Activated naive CD8-positive, alpha-beta T cell treated with anti-CD3 and anti-CD28 coated beads, Interleukin-2, amount 50 U/mL, for 16 hours (primary cell): ENCODE data around the gene NEDD4.
"Not testable (repeated sequence)": the region's sequence is repeated elsewhere in the genome, so short reads cannot be mapped to it uniquely, and the experiment has no call there.

Experiments
- DNase-seq: peaks from one replicate; pipeline ENCODE4 v3.0.0-alpha.2; 2020; ENCODE audit warnings: low read depth, low spot score

Gene NEDD4

DNA sequence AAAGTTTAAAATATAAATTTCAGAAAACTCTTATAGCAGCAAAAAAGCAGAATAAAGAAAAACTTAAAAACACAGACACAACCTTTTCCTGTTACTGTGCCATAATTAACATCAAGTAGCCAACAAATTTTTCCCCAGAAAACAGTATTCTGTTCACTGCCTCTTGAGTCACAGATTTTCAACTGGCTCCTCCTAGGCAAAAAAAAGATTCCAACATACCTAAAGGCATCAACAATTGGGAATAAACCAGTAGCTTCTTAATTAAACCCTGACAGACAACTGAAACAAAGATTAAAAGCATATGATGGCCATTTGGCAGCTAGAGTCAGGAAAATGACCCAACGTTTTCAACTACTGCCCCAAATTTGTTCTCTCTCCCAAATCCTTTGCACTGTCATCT lies 10.9 kb upstream of the NEDD4 start:
- DNase-seq: not testable (repeated sequence)

DNA sequence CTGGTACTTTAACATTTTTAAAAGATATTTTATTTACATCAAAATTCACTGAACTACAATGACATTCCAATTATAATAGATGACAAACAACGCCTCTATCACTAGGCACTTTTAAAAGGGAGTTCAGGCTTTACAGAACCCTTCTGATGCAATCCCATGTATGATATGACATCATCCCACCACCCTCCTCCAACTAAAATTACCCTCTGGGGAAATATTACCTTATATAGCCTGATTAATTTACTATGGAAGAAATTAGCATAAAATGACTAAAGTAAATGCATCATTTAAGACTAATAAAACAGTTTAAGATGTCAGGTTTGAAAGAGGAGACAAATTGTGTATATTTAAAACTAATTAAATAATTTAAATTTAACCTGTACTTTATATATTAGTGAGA lies 10.4 kb upstream of the NEDD4 start:
- not testable (repeated sequence) for DNase-seq

GRCh38 chr15:56003277-56003676 lies 9.9 kb upstream of the NEDD4 start:
- not testable (repeated sequence) for DNase-seq

GRCh38 chr15:56001471-56002078 lies 8.2 kb upstream of the NEDD4 start:
- no peak for DNase-seq

- no peak for DNase-seq
Observed at GRCh38 chr15:55999658-56000057, 6.2 kb upstream of the NEDD4 start.

- no peak for DNase-seq
Observed at GRCh38 chr15:55998478-55998877, 5.1 kb upstream of the NEDD4 start.

GRCh38 chr15:55993804-55994560 lies 570 bp upstream of the NEDD4 start:
- DNase-seq: no peak

DNA sequence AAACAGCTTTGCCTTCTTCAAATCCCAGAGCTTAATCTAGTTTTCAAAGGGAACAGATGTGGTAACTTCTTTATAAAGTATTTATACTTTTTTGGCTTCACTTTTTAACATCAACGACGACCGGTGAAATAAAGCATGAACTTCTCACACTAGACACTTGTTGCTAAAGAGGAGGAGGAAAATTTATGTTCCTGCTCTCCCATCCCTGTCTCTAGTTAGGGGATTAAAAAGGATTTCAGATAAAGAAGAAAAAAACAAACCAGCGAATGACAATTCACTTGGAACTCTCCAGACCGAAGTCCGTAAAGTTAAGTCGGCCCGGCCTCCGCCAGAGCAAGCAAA lies 672 bp downstream of the NEDD4 start:
- no peak for DNase-seq

GRCh38 chr15:55991802-55992768 lies 1.3 kb downstream of the NEDD4 start:
- DNase-seq: no peak

DNA sequence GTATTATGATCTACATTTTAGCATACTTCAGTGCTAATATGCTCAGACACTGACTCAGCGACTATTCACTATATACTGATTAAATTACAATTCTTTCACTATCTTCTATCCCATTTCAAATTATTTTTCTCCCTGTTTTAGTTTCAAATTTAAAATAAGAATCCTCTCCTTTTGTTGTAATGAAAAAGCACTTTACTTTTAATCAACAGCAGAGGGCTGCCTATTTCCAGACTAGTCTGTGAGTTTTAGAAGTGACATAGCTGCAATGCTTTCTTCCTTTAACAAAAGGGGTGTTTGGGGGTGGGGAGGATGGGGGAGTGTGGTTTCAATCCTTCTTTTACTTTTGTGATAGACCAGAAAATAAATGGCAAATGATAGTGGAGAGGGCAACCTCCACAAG lies 2.4 kb downstream of the NEDD4 start:
- DNase-seq: no peak

DNA sequence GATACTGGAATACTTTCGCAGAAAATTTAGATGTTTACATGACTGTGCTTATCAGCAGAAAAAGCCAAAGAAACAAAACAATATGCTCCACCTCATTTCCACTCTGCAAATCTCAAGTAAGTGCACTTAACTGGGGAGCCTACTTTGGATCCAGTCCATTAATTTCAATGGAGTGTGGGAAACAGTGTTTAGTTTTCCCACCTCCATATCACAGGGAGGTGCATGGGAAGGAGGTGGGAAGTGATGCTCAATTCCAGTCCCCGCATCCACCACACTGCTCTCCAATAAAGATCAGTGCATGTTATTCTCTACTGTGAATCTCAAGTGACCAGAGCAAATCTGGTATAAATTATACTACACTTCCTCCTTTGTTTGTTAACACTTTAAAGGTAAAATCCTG lies 2.9 kb downstream of the NEDD4 start:
- no peak for DNase-seq

GRCh38 chr15:55989383-55989782 lies 4.0 kb downstream of the NEDD4 start:
- no peak for DNase-seq

GRCh38 chr15:55981582-55982249 lies 11.7 kb downstream of the NEDD4 start:
- DNase-seq: no peak

DNA sequence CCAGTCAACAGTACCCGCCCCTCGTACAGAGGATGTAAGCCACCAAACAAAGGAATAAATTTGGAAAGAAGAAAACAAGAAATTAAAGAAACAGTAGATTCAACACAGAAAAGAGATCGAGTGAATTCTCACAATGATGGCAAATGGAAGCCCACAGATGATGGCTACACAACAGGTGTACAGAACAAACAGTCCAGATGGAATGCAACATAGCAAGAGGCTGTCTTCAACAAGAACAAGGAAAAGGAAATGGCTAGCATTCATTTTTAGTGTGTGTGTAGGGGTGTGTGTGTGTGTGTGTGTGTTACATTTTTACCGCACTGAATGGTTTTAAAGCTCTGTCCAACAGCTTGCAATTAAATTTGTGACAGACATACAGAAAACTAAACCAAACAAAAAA lies 12.9 kb downstream of the NEDD4 start:
- no peak for DNase-seq

DNA sequence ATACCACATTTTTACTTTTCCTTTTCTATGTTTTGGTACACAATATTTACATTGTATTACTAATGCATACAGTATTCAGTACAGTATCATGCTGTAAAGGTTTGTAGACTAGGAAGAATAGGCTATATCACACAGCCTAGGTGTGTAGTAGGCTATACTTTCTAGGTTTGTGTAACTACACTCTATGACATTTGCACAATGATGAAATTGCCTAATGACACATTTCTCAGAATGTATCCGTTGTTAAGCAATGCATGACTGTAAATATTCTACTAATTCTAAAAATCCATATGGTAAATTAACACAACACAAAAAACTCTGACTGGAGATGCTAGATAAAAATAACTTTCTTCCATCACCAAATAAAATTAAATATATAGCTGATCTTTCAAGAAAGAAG lies 16.2 kb downstream of the NEDD4 start:
- no peak for DNase-seq

GRCh38 chr15:55970286-55970685 lies 23.1 kb downstream of the NEDD4 start:
- DNase-seq: no peak

GRCh38 chr15:55969582-55969981 lies 23.8 kb downstream of the NEDD4 start:
- DNase-seq: no peak

DNA sequence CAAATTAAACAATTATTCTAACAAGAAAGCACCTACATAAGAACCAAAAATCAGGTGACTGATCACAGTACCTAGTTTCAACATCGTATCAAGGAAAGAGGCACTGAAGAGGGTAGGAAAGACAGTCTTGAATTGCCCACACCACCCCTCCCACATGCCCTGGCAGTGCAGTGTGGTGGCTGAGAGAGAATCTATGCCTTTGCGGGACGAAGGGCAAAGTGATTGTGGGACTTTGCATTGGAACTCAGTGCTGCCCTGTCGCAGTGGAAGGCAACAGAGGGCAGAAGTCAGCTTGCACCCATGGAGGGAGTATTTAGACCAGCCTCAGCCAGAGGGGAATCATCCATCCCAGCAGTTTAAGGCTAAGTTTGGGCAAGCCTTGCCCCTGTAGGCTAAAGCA lies 24.5 kb downstream of the NEDD4 start:
- no peak for DNase-seq

DNA sequence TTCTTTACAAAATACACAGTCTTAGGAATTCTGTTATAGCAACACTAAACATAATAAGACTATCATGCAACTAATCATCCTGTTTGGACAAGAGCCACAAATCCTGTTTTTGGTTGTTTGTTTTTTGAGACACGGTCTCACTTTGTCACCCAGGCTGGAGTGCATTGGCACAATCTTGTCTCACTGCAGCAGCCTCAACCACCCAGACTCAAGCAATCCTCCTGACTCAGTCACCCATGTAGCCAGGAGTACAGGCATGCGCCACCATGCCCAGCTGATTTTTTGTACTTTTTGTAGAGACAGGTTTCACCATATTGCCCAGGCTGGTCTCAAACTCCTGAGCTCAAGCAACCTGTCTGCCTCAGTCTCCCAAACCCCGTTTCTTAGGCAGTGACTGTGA lies 28.3 kb downstream of the NEDD4 start:
- DNase-seq: no peak

GRCh38 chr15:55960946-55961345 lies 32.5 kb downstream of the NEDD4 start:
- DNase-seq: no peak

DNA sequence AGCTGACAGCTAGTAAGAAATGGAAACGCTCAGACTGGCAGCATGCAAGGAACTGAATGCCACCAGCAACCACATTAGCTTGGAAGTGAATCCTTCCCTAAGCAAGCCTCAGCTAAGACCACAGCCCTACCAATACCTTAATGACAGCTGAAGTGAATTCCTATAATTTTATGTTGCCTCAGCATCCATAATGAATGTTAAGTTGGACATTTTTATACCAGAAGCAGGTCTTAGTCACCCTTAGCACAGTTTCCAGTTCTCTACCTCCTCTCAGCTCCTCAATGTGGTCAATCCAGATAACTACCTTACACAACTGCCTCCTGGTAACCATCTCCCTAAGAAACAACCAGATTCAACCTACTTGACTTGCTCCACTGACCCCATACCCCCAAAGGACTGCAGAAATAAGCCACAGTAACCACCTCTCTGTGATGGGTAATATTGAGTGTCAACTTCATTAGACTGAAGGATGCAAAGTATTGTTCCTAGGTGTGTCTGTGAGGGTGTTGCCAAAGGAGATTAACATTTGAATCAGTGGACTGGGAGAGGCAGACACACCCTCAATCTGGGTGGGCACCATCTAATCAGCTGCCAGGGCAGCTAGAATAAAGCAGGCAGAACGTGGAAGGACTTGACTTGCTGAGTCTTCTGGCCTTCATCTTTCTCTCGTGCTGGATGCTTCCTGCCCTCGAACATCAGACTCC lies 33.5 kb downstream of the NEDD4 start:
- no peak for DNase-seq
